HT-29 (cell line): ENCODE measurements around the gene NME5. TPM values are rescaled to one million over a fixed set of nuclear protein-coding genes. Genes with fewer than 3 reads are reported as not detected.

Experiments
- DNase-seq: peaks from one replicate; pipeline ENCODE4 v3.0.0-alpha.2; 2015; ENCODE audit warnings: low spot score
- total RNA-seq: library from RNA; depleted of rRNA; stranded (reverse); fragments of >200 nt; shearing (Covaris generic); gene quantifications from 2 replicates; pipeline ENCODE4 v1.2.3, GENCODE V29; 2014

Gene NME5
- total RNA-seq, 1 experiment from 2014 or later: not detected

- DNase-seq: no peak
These were observed 508 bp upstream of the NME5 start for GRCh38 chr5:138139781-138140090.

- no peak for DNase-seq
These were observed 6.7 kb downstream of the NME5 start for GRCh38 chr5:138132543-138132942.

DNA sequence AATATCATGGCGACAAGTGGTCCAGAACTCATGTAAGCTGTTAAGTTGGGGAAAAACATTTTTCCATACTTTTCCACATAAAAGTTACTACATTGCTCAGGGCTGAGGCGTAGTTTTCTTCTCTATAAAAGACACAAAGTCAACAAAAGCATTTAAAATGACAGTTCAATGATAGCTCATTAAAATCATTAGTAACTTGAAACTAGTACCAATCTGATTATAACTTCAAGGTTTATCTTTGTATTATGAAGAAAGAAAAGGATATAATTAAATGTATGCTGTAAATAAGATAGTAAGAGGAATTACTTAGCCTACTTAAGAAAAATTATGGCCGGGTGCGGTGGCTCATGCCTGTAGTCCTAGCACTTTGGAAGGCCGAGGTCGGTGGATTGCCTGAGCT lies 9.9 kb downstream of the NME5 start:
- no peak for DNase-seq

GRCh38 chr5:138128334-138128733 lies 10.9 kb downstream of the NME5 start:
- no peak for DNase-seq

DNA sequence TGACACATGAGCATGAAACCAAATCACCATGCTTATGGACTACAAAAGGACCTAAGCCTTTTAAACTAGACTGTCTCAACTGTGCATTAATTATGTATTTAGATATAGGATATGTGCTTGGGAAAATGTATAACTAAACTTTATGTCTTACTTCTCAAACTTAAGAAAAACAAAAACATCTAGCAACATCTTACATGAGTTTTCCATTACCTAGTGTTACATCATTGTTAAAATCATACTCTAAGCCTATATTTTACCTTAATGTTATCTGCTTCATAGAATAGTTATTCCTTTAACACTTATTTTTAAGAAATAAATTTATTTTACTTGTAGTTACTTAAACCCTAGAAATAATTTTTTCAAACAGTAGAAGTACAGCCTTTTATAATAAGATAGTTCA lies 24.0 kb downstream of the NME5 start:
- DNase-seq: no peak

- no peak for DNase-seq
These were observed 27.3 kb downstream of the NME5 start for GRCh38 chr5:138111937-138112336.

- no peak for DNase-seq
These were observed 28.0 kb downstream of the NME5 start for GRCh38 chr5:138111181-138111580.

DNA sequence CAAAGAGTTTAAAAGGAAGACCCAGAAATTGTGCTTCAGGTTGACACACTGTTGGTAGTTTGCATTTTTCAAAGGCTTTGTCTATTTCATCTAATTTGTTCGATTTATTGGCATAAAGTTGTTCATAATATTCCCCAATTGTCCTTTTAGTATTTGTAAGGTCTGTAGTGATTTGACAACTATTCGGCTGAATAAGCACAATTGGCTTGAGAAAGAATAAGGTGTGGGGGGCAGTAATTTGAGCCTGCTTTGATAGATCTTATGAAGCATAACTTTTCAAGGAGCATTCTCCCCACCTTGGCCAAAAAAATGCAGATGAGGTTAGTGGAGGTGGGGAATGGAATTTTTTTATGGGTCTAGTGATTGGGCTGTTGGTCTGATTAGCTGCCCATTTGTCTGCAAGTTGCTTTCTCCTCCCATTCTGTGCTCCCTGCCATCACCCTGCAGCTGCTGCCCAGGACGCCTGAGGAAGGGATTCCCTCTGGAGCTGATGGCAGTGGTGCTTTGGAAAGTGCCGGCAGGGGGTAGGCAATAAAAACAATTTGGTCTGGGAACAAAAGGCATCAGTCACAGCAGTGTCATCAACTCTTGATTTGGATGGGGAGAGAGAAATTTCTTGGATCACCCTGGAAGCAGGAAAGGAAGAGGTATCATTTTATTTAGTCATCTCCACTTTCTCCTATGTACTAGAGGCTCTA lies 28.8 kb downstream of the NME5 start:
- DNase-seq: no peak

- no peak for DNase-seq
These were observed 29.6 kb downstream of the NME5 start for GRCh38 chr5:138109463-138110265.

DNA sequence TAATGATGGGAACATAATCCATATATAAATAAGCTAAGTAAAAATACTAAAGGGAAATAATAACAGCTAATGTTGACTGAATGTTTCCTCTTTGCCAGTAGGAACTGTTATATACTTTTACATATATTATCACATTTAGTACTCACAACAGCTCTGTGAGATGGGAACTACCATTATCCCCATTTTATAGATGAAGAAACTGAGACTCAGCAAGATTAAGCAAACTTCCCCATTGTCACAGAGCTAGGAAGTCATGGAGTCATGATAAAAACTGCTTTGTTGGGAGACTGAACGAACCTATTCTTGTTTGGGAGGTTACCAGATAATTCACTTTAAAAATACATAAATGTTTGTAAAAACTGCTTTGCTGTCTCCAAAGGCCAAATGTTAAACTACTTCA lies 32.0 kb downstream of the NME5 start:
- no peak for DNase-seq

DNA sequence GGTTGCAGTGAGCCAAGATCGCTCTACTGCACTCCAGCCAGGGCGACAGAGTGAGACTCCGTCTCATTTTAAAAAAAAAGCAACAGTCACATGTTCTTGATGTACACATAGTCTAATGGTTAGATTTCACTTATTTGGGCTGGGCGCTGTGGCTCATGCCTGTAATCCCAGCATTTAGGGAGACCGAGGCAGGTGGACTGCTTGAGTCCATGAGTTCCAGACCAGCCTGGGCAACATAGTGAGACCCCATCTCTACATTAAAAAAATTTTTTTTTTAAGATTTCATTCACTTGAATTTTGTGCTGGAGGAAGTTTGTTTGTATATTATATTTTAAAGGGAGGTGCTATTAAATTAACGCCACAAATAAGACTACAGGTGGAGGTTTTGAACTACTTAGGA lies 33.5 kb downstream of the NME5 start:
- DNase-seq: no peak

DNA sequence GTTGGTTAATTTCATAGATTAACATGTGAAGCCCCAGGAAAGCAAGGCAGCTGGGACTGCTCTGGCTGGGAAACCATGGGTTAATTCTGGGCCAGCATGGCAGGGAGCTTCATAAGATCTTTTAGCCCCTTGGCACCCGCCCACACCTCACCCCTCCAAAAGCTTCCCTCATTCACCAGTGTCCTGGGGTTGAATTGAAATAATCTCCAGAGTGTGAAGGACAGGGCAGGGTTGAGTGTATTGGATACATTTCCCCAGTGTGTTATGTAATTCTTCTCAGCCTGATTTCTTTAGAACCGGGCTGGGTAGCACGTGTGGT lies 36.0 kb downstream of the NME5 start:
- no peak for DNase-seq

DNA sequence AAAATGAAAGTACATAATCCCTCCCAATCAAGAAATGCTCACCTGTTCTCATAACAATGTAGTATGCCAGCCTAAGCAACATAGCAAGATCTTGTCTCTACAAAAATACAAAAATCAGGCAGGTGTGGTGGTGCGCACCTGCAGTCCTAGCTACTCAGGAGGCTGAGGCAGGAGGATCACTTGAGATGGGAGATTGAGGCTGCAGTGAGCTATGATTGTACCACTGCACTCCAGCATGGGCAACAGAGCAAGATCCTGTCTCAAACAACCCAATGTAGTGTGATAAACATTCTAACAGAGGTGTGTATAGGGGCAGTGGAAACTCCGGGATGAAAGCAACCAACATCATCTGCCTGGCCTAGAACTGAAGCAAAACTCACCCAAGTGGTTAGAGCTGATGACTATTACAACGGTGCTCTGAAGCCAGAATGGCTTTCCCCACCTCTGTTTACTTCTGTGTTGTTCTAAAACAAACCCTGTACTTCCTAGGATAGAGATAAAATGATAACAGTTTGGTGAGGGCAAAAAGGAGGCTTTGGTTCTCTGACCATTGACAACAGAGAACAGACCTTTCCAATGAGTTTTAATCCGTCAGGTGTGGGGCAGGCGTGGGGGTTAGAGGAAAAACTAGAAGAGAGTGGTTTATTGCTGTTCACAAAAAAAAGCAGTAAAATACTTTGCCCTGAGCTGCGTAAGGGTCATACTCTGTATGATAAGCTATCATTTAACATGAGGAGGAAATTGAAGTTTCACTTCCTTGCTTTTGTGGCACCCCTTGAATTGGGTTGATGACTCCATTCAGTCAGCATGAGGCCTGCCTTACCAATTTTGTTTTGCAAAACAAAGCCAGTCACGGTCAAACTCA lies 36.5 kb downstream of the NME5 start:
- no peak for DNase-seq

GRCh38 chr5:138096997-138097828 lies 42.0 kb downstream of the NME5 start:
- DNase-seq: no peak

GRCh38 chr5:138096363-138096762 lies 42.9 kb downstream of the NME5 start:
- no peak for DNase-seq

- no peak for DNase-seq
These were observed 43.9 kb downstream of the NME5 start for GRCh38 chr5:138095100-138095907.

DNA sequence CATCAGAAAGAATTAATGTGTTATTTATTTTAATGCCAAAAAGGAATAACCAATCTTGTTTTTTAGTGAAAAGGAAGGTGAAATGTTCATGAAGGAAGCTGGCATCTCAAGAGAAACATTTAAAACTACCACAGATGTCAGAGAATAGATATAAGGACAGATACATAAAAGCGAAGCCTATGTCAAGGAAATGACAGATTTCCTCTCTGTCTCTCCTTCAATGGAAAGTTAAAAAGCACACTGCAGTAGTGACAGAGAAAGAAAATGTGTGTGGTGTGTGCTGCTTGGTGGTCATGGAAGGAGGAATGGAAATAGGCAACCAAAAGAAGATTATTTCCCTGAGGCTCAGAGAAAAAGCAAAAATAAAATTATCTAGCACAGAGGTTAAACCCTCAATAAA lies 46.2 kb downstream of the NME5 start:
- no peak for DNase-seq

DNA sequence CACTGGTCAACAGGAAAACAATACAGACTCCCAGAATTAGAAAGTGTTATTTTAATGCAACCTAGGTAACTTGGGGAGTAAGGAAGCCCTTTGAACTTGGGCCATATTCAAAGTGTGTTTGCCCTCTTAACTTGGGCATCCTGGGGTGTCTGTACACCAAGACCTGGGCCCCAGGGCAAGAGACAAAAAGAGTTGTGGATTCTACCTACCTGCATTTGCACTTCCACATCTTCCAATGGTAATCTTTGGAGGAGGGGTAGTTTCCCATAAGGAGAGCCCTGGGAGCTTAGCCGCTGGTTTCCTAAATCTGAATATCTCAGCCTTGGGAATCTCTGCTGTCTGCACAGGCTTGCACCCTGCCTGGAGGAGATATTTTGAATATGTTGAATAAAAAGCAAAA lies 46.9 kb downstream of the NME5 start:
- no peak for DNase-seq

DNA sequence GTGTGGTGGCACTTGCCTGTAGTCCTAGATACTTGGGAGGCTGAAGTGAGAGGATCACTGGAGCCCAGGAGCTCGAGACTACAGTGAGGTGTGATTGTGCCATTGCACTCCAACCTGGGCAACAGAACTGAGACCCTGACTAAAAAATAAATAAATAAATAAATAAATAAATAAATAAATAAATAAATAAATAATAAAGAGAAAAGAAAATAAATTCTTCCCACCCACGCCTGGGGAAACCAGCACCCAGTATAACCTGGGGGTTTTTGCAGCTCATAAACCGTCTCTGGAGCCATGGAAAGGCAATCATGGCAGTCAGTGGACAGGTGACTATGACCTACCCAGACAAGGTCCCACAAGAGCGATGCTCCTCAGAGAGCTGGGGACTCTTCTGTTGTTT lies 47.5 kb downstream of the NME5 start:
- no peak for DNase-seq

GRCh38 chr5:138083702-138084101 lies 55.5 kb downstream of the NME5 start, which contains the start of gene WNT8A:
TSS of gene WNT8A (plus strand) at chr5:138084033. CDS start at chr5:138084128, 95 bp downstream.
- no peak for DNase-seq

- no peak for DNase-seq
These were observed 57.2 kb downstream of the NME5 start for GRCh38 chr5:138082033-138082432.
